ENCODE data around the gene TMEM201.

The TMEM201 gene

DNA sequence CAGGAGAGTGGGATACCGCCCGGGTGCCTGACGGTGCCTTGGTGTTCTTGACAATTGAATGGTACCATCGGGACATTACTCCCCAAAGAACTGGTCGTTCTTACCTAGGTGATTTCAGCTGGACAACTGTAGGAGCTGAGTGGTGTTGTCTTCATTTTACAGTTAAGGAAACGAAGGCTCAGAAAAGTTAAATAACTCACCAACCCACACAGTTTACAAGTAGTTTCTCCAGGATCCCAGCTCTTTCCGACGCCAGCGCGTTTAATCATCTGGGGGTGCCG lies 64.4 kb downstream of the TMEM201 start:
- H3K9ac ChIP-seq (ENCODE audit: low read depth, low read length): no peak overlapping the region
- H3K36me3 ChIP-seq (ENCODE audit: control insufficient read depth, insufficient read depth, low read length): no peaks in the 10 kb centered on the region
- peak overlapping the region; percentile 59 for H3K4me3 ChIP-seq (ENCODE audit: low read depth, low read length)
- H3K9me3 ChIP-seq (ENCODE audit: control insufficient read depth, insufficient read depth, low read length): no peaks in the 10 kb centered on the region
- peaks cover 5% of the 10 kb centered on the region for H3K4me1 ChIP-seq (ENCODE audit: control insufficient read depth, insufficient read depth, low read length)
- peaks cover 27% of the 10 kb centered on the region for H3K27me3 ChIP-seq (ENCODE audit: control insufficient read depth, insufficient read depth, low read length)

DNA sequence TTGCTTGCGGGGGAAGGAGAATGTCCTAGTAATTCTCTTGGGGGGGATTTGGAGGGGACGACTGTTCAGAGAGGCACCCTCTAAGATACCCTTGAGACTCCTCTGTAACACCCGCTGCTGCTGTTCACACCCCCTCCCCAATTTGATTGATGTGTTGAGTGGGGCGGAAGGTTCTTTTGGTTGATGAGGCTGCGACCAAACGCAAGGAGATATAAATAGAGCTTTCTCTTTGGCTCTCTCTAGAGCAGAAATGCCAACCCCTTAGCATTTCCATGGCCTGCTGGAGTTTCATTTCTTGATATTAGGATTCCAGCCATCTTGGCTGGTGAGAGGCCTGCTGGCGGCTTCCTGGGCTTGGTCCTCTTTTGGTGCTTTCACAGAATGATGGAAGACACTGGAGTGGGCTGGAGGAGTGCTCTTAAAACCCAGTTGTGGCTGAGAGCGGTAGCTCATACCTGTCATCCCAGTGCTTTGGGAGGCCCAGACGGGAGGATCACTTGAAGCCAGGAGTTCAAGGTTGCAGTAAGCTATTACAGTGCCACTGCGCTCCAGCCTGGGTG lies 64.9 kb downstream of the TMEM201 start:
- Histone ChIP-seq H3K27me3 (ENCODE audit: control insufficient read depth, insufficient read depth, low read length) (peaks cover 27% of the 10 kb centered on the region), H3K9me3 (ENCODE audit: control insufficient read depth, insufficient read depth, low read length) (no peaks in the 10 kb centered on the region), H3K9ac (ENCODE audit: low read depth, low read length) (no peak overlapping the region), H3K4me3 (ENCODE audit: low read depth, low read length) (no peak overlapping the region), H3K4me1 (ENCODE audit: control insufficient read depth, insufficient read depth, low read length) (peaks cover 4% of the 10 kb centered on the region), H3K36me3 (ENCODE audit: control insufficient read depth, insufficient read depth, low read length) (no peaks in the 10 kb centered on the region)

DNA sequence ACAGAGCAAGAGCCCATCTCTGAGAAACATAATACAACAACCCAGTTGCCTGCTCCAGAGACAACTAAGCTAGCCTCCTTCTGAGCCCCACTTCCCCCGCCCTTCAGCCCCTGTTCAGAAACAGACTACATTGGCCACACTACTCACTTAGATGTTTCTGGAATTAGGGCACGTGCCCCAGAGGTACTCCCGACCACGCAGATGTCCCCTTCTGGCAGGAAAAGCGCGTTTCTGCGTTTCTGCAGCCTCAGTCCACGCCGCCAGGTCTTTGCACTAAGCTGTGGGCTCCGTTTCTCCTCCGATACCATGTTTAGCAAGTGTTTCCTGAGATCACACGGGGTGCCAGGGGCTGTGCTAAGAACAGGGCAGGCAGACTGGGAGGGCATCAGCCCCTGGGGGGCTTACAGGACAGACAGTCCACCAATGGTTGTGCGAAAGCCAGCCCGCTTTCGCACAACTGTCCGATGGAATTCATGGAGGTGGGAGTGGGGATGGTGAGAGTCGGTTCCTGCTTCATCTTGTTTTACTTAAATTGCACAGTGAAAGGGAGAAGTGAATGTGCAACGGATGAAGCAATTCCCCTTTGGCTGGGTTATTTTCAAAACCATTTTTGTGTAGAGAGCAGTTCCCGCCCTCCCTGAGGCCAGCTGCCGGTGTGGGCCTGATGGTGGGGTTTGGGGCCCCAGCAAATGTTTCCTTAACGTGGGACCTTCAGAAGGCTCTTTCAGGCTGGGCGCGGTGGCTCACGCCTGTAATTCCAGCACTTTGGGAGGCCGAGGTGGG lies 65.5 kb downstream of the TMEM201 start:
- Histone ChIP-seq H3K27me3 (ENCODE audit: control insufficient read depth, insufficient read depth, low read length) (peaks cover 27% of the 10 kb centered on the region), H3K4me1 (ENCODE audit: control insufficient read depth, insufficient read depth, low read length) (peaks cover 4% of the 10 kb centered on the region), H3K4me3 (ENCODE audit: low read depth, low read length) (no peak overlapping the region), H3K9ac (ENCODE audit: low read depth, low read length) (no peak overlapping the region), H3K36me3 (ENCODE audit: control insufficient read depth, insufficient read depth, low read length) (no peaks in the 10 kb centered on the region), H3K9me3 (ENCODE audit: control insufficient read depth, insufficient read depth, low read length) (no peaks in the 10 kb centered on the region)

DNA sequence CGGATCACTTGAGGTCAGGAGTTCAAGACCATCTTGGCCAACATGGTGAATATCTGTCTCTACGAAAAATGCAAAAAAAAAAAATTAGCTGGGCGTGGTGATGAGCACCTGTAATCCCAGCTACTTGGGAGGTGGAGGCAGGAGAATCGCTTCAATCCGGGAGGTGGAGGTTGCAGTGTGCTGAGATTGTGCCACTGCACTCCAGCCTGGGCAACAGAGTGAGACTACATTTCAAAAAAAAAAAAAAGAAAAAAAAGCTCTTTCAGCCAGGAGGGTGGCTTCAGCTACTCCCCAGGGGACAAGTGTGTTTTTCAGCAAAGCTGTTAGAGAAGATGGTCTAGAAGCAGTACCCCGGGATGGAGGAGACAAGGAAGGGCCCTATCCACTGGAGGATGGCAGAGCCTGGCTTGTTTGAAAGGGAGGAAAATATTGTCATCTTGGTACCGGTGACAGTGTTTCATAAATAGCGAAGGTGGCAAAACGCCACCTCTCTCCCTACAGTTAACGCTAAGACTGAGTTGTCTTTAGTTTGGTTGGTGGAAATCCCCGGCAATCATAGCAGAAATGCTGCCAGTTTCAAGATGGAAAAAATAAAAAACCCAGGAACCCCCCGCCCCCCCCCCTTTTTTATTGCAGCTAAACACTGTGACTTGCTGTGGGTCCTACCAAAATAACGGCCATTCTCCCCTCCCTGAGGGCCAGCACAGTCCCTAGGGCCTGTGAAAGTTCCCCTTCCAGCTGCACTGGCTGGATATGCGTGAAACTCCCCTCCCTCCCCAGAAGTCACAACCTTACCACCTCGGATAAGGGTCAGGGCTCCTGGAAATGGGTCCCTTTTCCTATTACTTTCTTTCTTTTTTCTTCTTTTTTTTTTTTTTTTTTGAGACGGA lies 66.4 kb downstream of the TMEM201 start:
- Histone ChIP-seq H3K4me1 (ENCODE audit: control insufficient read depth, insufficient read depth, low read length) (peaks cover 2% of the 10 kb centered on the region), H3K4me3 (ENCODE audit: low read depth, low read length) (no peak overlapping the region), H3K27me3 (ENCODE audit: control insufficient read depth, insufficient read depth, low read length) (peaks cover 27% of the 10 kb centered on the region), H3K9me3 (ENCODE audit: control insufficient read depth, insufficient read depth, low read length) (no peaks in the 10 kb centered on the region), H3K9ac (ENCODE audit: low read depth, low read length) (no peak overlapping the region), H3K36me3 (ENCODE audit: control insufficient read depth, insufficient read depth, low read length) (no peaks in the 10 kb centered on the region)

DNA sequence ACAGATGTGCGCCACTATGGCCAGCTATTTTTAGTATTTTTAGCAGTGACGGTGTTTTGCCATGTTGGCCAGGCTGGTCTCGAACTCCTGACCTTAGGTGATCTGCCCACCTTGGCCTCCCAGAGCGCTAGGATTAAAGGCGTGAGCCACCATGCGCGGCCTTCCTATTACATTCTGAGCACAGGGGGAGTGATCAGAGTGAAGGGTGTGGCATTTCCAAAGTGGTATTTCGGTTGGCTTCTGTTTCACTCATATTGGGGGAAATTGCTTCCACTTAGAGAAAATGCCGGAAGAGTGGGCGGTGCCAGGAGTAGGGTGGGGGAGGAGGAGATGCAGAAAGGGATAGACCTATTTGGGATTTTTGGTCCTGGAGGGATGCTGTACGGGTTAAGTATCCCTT lies 67.1 kb downstream of the TMEM201 start:
- H3K9me3 ChIP-seq (ENCODE audit: control insufficient read depth, insufficient read depth, low read length): no peaks in the 10 kb centered on the region
- H3K4me1 ChIP-seq (ENCODE audit: control insufficient read depth, insufficient read depth, low read length): peaks cover 2% of the 10 kb centered on the region
- H3K36me3 ChIP-seq (ENCODE audit: control insufficient read depth, insufficient read depth, low read length): no peaks in the 10 kb centered on the region
- no peak overlapping the region for H3K9ac ChIP-seq (ENCODE audit: low read depth, low read length)
- H3K4me3 ChIP-seq (ENCODE audit: low read depth, low read length): no peak overlapping the region
- H3K27me3 ChIP-seq (ENCODE audit: control insufficient read depth, insufficient read depth, low read length): peaks cover 21% of the 10 kb centered on the region

DNA sequence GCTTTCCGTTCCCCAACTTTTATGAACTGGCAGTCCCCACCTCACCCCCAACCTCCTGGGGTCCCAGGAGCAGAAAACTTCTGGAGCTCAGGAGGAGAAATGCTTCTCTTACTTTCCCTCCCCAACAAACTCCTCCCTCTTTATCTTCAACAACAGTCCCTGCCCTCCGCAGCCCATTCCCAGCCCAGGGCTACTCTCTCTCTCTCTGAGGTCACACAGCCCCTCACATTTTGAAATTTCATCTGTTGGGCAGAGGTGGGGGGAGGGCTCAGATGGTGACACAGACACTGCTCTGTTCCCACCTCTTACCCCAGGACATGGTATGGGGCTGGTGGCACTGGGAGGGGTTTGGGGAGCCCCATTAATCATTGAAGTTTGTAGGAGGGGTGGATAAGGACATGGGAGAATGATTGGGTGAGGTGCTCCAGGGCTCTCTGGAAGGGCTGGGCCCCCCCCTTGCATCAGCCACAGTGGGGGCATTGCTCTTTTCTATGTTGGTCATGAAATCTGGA lies 68.9 kb downstream of the TMEM201 start:
- H3K36me3 ChIP-seq (ENCODE audit: control insufficient read depth, insufficient read depth, low read length): no peaks in the 10 kb centered on the region
- peaks cover 2% of the 10 kb centered on the region for H3K4me1 ChIP-seq (ENCODE audit: control insufficient read depth, insufficient read depth, low read length)
- no peaks in the 10 kb centered on the region for H3K9me3 ChIP-seq (ENCODE audit: control insufficient read depth, insufficient read depth, low read length)
- H3K9ac ChIP-seq (ENCODE audit: low read depth, low read length): no peak overlapping the region
- H3K4me3 ChIP-seq (ENCODE audit: low read depth, low read length): no peak overlapping the region
- peaks cover 15% of the 10 kb centered on the region for H3K27me3 ChIP-seq (ENCODE audit: control insufficient read depth, insufficient read depth, low read length)

DNA sequence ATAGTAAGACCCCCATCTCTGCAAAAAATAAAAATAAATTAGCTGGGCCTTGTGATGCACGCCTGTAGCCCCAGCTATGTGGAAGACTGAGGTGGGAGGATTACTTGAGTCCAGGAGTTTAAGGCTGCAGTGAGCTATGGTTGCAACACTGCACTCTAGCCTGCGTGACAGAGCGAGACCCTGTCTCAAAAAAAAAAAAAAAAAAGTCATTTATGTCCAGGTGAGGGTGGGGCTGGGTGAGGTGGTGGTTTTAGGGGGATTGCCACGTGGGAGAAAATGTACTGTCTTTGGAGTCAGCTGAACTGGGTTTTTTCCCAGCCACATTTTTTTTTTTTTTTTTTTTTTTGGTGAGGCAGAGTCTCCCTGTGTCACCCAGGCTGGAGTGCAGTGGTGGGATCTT lies 69.5 kb downstream of the TMEM201 start:
- peaks cover 11% of the 10 kb centered on the region for H3K27me3 ChIP-seq (ENCODE audit: control insufficient read depth, insufficient read depth, low read length)
- peaks cover 2% of the 10 kb centered on the region for H3K36me3 ChIP-seq (ENCODE audit: control insufficient read depth, insufficient read depth, low read length)
- H3K4me1 ChIP-seq (ENCODE audit: control insufficient read depth, insufficient read depth, low read length): peaks cover 2% of the 10 kb centered on the region
- no peak overlapping the region for H3K4me3 ChIP-seq (ENCODE audit: low read depth, low read length)
- H3K9ac ChIP-seq (ENCODE audit: low read depth, low read length): no peak overlapping the region
- H3K9me3 ChIP-seq (ENCODE audit: control insufficient read depth, insufficient read depth, low read length): no peaks in the 10 kb centered on the region

GRCh38 chr1:9659328-9659727 lies 70.6 kb downstream of the TMEM201 start:
- Histone ChIP-seq H3K27me3 (ENCODE audit: control insufficient read depth, insufficient read depth, low read length) (no peaks in the 10 kb centered on the region), H3K4me1 (ENCODE audit: control insufficient read depth, insufficient read depth, low read length) (peaks cover 2% of the 10 kb centered on the region), H3K4me3 (ENCODE audit: low read depth, low read length) (no peak overlapping the region), H3K9ac (ENCODE audit: low read depth, low read length) (no peak overlapping the region), H3K36me3 (ENCODE audit: control insufficient read depth, insufficient read depth, low read length) (peaks cover 2% of the 10 kb centered on the region), H3K9me3 (ENCODE audit: control insufficient read depth, insufficient read depth, low read length) (no peaks in the 10 kb centered on the region)

DNA sequence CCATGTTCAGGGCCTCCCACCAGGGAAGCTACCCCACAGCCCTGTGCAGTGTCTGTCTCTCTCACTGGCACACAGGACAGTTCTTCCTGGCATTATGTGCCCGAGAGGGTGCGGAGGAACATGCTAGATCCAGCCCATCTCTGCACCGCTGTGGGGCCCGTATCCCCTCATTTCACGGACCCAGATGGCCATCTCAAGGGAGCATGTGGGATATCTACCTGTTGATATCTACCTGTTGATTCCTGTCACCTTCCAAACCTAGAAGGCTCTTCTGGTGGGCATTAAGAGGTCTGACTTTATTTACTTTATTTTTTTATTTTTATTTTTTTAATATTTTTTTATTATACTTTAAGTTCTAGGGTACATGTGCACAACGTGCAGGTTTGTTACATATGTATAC lies 74.5 kb downstream of the TMEM201 start:
- H3K36me3 ChIP-seq (ENCODE audit: control insufficient read depth, insufficient read depth, low read length): peaks cover 2% of the 10 kb centered on the region
- no peaks in the 10 kb centered on the region for H3K27me3 ChIP-seq (ENCODE audit: control insufficient read depth, insufficient read depth, low read length)
- no peak overlapping the region for H3K4me3 ChIP-seq (ENCODE audit: low read depth, low read length)
- H3K9me3 ChIP-seq (ENCODE audit: control insufficient read depth, insufficient read depth, low read length): no peaks in the 10 kb centered on the region
- no peak overlapping the region for H3K9ac ChIP-seq (ENCODE audit: low read depth, low read length)
- no peaks in the 10 kb centered on the region for H3K4me1 ChIP-seq (ENCODE audit: control insufficient read depth, insufficient read depth, low read length)

Measured in iPS-15b (cell line).